ENCODE measurements around the gene ARHGAP28. TPM values are rescaled to one million over a fixed set of nuclear protein-coding genes. Genes with fewer than 3 reads are reported as not detected.

Gene ARHGAP28
- total RNA-seq, 1 experiment from 2014 or later, result not detected

- no TSS peak for BruUV-seq (replicated peaks)
- ChIA-PET CTCF (no interaction called here), POLR2A (ENCODE audit: low non-redundant PET) (no interaction called here)
- TF ChIP-seq CTCF (conservative IDR thresholded peaks at IDR 0.05; ENCODE audit: low read depth, low read length) (no peak), EZH2 (IDR thresholded peaks at IDR 0.05; ENCODE audit: borderline replicate concordance, low read depth, low read length, poor library complexity, severe bottlenecking) (no peak)
- no peak overlapping the region for H3K4me3 ChIP-seq (ENCODE audit: low read depth, low read length, poor library complexity, severe bottlenecking)
- no peaks in the 10 kb centered on the region for H3K4me1 ChIP-seq (ENCODE audit: insufficient read depth, low read length, poor library complexity, severe bottlenecking)
- no peaks in the 10 kb centered on the region for H3K36me3 ChIP-seq (ENCODE audit: insufficient read depth, low read length, poor library complexity, severe bottlenecking)
- H3K27me3 ChIP-seq (replicated peaks; ENCODE audit: insufficient read depth, low read depth, low read length, poor library complexity), result no peaks in the 10 kb centered on the region
- no peak overlapping the region for H3K27ac ChIP-seq (ENCODE audit: low read depth, low read length, poor library complexity, severe bottlenecking)
- intact Hi-C loops (cut with micrococcal nuclease; ENCODE audit: unreplicated experiment), result no loop called here
- peaks cover 15% of the 10 kb centered on the region for H3K9me3 ChIP-seq (ENCODE audit: low read depth, low read length, poor library complexity, severe bottlenecking)
- DNase-seq (ENCODE audit: low spot score), result no peak
Measured at GRCh38 chr18:6721755-6722154, 7.8 kb upstream of the ARHGAP28 start.

DNA sequence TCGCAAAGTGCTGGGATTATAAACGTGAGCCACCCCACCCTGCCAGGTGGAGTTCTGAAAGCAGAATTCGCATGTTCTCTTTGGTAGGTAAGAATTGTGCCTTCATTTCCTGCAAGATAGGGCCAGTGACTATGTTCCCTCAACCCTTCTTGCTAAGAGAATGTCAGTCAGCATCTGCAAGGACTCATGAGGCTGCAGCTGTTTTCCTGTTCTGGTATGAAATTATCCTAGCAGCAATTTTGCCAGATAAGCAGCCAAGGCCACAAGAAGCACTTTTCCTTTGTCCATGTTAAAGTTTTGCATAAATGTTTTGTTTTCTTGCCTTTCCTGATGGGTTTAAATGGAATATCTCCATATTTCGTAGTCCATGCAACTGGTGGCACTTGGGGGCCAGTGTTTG is 6.8 kb upstream of the ARHGAP28 start:
- DNase-seq (ENCODE audit: low spot score), result no peak
- POLR2A ChIA-PET (ENCODE audit: low non-redundant PET), result no interaction called here
- Histone ChIP-seq H3K4me1 (ENCODE audit: insufficient read depth, low read length, poor library complexity, severe bottlenecking) (no peaks in the 10 kb centered on the region), H3K36me3 (ENCODE audit: insufficient read depth, low read length, poor library complexity, severe bottlenecking) (no peaks in the 10 kb centered on the region), H3K27me3 (replicated peaks; ENCODE audit: insufficient read depth, low read depth, low read length, poor library complexity) (no peaks in the 10 kb centered on the region), H3K9me3 (ENCODE audit: low read depth, low read length, poor library complexity, severe bottlenecking) (peaks cover 15% of the 10 kb centered on the region), H3K4me3 (ENCODE audit: low read depth, low read length, poor library complexity, severe bottlenecking) (no peak overlapping the region), H3K27ac (ENCODE audit: low read depth, low read length, poor library complexity, severe bottlenecking) (no peak overlapping the region)
- intact Hi-C loops (cut with micrococcal nuclease; ENCODE audit: unreplicated experiment), result no loop called here
- BruUV-seq (replicated peaks), result no TSS peak
- TF ChIP-seq EZH2 (IDR thresholded peaks at IDR 0.05; ENCODE audit: borderline replicate concordance, low read depth, low read length, poor library complexity, severe bottlenecking) (no peak), CTCF (conservative IDR thresholded peaks at IDR 0.05; ENCODE audit: low read depth, low read length) (no peak)
- CTCF ChIA-PET, result no interaction called here

DNA sequence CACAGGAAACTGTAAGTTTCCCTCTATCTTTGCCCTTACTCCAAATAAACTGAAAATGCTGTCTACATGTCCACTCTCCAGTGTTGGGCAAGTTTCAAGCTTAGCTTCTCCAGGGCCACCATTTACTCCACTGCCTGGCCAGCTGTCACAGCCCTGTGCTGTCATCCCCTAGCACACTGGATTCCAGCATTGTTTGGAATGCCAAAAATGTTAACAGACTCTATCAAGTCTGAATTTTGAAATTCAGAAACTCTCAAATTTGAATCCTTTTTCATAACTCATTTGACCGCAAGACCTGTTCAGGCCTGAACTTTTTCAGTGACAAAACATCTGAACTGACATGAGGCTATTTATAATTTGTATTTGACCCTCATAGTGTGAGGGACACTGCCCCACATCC is 5.2 kb upstream of the ARHGAP28 start:
- ChIA-PET POLR2A (ENCODE audit: low non-redundant PET) (no interaction called here), CTCF (no interaction called here)
- BruUV-seq (replicated peaks), result no TSS peak
- Histone ChIP-seq H3K9me3 (ENCODE audit: low read depth, low read length, poor library complexity, severe bottlenecking) (peaks cover 12% of the 10 kb centered on the region), H3K4me1 (ENCODE audit: insufficient read depth, low read length, poor library complexity, severe bottlenecking) (no peaks in the 10 kb centered on the region), H3K27me3 (replicated peaks; ENCODE audit: insufficient read depth, low read depth, low read length, poor library complexity) (no peaks in the 10 kb centered on the region), H3K4me3 (ENCODE audit: low read depth, low read length, poor library complexity, severe bottlenecking) (no peak overlapping the region), H3K27ac (ENCODE audit: low read depth, low read length, poor library complexity, severe bottlenecking) (no peak overlapping the region), H3K36me3 (ENCODE audit: insufficient read depth, low read length, poor library complexity, severe bottlenecking) (no peaks in the 10 kb centered on the region)
- intact Hi-C loops (cut with micrococcal nuclease; ENCODE audit: unreplicated experiment), result no loop called here
- TF ChIP-seq CTCF (conservative IDR thresholded peaks at IDR 0.05; ENCODE audit: low read depth, low read length) (no peak), EZH2 (IDR thresholded peaks at IDR 0.05; ENCODE audit: borderline replicate concordance, low read depth, low read length, poor library complexity, severe bottlenecking) (no peak)
- no peak for DNase-seq (ENCODE audit: low spot score)

All from A673 (cell line).